GM21390 (cell line): ENCODE measurements around the gene TMEM88.

ENCODE experiments used
- ATAC-seq: cut with Tn5 transposase; IDR thresholded peaks from one replicate; pipeline ENCODE4 v1.9.1; 2021; ENCODE audit not compliant: unreplicated experiment

Gene TMEM88

DNA sequence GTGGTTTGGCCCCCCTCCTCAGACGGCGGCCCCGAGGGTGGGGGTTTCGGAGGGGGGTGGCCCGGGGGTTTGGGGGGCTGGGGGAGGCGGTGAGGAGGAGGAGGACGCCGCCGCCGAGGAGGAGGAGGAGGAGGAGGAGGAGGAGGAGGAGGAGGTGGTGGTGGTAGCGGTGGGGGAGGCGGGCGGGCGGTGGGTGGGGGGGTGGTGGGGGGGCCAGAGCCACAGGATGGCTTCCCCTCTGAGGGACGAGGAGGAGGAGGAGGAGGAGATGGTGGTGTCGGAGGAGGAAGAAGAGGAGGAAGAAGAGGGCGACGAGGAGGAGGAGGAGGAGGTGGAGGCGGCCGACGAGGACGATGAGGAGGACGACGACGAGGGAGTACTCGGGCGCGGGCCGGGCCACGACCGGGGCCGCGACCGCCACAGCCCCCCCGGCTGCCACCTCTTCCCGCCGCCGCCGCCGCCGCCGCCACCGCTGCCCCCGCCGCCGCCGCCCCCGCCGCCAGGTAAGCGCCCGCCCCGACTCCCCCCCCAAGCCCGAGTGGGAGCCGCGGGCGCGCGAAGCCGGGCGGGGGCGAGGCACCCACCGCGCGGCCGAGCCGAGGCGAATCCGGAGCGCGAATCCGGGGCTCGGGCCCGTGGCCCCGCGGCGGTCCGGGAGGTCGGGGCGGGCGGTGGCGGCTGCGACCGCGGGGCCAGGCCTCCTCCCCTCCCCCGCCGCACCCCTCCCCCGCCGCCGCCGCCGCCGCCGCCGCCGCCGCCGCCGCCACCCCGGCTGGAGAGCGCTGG is 29.9 kb downstream of the TMEM88 start:
- ATAC-seq: no peak

DNA sequence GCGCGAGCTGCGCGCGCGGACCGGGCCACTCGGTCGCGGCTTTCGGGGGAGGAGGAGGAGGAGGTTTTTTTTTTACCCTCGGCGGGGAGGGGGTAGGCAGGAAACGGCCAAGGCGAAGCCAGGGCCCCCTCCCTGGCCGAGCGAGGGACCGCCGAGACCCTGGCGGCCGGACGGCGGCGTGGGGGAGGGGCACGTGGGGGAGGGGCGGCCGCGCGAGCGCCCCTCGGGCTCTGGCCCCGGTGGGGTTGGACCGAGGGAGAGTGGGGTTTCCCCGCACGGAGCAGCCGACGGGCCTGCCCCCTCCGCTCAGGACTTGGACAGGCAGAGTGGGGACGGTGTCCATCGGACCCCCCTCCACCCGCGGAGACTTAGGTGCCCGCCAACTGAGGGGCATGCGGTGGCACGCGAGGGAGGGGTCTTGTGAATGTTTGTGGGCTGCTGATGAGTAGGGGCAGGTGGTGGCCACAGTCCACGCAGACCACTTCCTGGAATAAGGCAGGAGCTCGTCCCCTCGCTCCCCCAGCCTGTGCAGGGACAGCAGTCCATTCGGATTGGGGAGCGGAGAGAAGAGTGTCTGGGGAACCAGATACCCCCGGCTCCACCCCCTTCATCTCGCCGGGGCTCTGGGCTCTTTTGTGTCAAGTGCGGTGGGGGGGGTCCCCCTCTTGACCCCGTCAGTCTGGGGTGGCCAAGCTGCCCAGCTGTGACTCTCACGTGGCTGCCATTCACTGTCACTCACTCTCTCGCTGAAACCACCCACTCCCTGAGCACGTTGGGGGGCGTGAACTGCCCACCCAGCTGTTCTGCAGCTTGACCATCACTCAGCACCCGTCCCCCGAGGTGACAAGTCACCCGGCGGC is 30.7 kb downstream of the TMEM88 start:
- no peak for ATAC-seq

- ATAC-seq: no peak
These were observed 31.6 kb downstream of the TMEM88 start for GRCh38 chr17:7886227-7887037.

DNA sequence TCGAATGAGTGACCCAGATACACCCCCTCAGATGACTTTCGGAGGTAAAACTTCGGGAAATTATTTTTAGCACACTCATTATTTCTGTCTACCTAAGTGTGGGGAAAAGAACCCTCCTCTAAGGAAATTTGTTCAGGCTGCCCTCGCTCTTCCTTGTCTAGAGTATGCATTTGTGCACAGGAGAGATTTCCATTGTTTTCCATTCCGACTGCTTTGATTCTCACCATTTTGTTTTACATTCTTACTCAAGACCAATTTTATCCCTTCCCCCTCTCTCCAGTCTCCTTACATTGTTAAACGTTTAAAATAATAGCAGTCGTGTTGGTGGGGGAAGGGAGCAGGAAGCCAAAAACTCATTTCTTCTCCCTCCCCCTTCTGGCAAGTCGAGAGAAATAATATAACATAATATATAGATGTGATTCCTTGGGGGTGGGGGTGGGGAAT is 32.2 kb downstream of the TMEM88 start:
- no peak for ATAC-seq

- ATAC-seq: peak; percentile 65
These were observed 32.8 kb downstream of the TMEM88 start for GRCh38 chr17:7887482-7888183.

DNA sequence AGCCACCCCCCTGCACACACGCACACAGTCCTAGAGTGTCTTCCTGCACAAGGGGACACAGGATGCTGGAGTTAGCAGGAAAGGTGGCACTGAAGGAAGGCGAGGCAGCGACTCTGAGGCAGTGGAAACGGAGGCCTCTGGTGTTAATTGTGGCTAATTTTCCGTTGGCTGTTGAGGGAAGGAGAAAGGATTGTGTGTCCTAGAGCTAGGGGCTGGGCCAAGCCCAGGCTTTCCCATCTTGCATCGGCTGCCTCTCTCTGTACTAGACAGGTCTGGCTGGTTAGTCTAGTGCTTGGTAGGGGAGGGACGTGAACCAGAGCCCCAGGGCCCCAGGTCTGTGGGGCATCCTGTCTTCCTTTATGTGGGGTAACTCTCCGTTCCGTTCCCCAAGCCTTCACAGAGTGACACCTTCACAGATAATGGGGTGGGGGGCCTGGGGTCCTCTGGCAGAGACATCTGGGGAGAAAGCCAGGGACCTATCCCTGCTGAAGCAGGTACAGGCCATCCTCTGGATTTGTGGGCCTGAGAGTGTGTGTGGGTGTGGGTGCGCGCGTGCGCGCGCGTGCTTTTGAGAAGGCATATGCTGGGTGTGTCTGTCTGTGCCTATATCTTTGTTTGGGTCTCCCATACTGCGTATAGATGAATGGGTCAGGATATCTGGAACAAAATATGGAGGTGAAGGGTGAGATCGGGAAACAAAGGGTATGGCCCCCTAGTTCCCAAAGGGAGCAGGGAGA is 33.5 kb downstream of the TMEM88 start, which contains the start of gene CHD3:
Gene CHD3 (plus strand): TSS at position 606 of the 737 bp plus-strand sequence. CDS start 212 bp downstream, outside the sequence.
- ATAC-seq: no peak

DNA sequence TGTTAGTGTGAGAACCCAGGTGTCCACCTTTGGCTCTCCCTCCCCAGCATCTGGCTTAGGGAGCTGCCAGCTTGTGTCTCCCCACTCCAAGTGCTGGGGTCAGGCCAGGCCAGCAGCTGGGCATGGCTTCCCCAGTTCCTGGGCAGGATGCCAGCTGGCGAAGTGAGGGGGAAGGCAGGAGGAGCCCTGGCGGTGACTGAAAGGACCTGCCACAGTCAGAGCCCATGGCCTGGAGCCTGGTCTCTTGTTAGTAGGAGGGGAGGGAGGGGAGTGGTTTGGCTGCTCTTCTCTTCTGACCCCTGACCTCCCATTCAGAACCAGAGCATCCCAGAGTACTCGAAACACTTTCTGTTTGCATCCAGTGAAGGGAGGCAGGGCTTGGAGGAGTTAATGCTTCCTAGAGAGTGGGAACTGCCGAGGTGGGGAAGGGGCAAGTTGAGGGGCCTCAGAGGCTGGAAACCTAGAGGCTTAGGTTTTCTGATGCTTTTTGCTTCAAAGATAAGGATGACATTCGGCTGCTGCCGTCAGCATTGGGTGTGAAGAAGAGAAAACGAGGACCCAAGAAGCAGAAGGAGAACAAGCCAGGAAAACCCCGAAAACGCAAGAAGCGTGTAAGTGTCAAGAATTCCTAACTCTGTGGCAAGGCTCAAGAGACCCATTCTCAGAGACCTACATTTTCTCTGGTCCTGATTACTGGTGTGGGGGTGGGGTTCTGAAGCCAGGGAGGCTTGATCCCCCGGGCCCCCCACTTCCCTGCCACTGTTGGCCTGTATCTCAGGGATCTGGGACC is 34.5 kb downstream of the TMEM88 start:
- no peak for ATAC-seq

- ATAC-seq: no peak
These were observed 38.5 kb downstream of the TMEM88 start for GRCh38 chr17:7893187-7893880.

- no peak for ATAC-seq
These were observed 39.4 kb downstream of the TMEM88 start for GRCh38 chr17:7894226-7894625.

DNA sequence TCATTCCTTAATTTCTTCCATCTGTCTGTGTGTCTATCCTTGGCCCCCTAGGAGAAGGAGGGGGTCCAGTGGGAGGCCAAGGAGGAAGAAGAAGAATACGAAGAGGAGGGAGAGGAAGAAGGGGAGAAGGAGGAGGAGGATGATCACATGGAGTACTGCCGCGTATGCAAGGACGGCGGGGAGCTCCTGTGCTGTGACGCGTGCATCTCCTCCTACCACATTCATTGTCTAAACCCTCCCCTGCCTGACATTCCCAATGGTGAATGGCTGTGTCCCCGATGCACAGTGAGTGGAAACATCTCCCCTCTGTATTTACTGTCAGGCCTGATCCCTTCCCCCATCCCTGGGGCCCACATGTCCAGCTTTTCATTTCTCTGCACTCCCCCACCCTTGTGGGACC is 40.0 kb downstream of the TMEM88 start:
- no peak for ATAC-seq

- ATAC-seq: no peak
These were observed 42.2 kb downstream of the TMEM88 start for GRCh38 chr17:7897090-7897489.

DNA sequence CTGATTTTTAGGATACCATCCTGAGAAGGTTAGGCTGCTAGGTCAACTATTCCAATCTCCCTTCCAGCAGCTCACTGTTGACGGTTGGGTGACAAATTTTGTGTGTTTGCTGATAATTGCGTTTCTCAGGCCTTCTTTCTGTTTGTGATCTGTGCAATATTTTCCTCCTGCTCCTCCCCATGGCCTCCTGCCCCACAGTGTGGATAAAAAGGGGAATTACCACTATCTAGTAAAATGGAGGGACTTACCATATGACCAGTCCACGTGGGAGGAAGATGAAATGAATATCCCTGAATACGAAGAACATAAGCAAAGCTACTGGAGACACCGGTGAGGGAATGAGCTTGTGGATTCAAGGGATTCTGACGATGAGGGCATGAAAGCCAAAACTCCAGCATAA is 42.9 kb downstream of the TMEM88 start:
- no peak for ATAC-seq

DNA sequence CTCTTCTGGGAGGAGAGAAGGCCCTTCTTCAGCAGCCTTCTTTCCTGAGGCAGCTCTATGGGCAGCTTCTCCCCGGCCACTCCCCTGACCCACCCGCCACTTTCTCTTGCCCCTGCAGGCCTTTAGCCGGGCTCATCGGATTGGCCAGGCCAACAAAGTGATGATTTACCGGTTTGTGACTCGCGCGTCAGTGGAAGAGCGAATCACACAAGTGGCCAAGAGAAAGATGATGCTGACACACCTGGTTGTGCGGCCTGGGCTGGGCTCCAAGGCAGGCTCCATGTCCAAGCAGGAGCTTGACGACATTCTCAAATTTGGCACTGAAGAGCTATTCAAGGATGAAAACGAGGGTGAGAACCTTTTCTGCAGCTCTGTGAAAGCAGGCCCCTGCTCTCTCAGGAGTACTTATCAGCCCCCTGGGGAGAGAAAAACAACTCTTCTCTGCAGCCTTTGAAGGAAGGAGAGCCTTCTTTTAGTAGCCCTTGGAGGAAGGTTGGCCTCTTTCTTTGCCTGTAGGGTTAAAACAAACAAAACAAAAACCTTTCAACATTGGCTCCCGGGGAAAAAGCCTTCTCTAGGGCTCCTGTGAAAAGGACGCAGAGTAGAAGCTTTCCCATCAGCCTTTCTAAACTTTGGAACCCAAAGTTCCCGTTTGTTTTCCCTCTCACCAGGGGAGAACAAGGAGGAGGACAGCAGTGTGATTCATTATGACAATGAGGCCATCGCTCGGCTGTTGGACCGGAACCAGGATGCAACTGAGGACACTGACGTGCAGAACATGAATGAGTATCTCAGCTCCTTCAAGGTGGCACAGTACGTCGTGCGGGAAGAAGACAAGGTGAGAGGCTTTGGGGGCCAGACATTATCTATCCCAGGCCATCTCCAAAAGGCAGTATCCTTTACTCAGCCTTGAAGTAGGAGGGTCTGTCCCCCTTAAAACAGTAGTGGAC is 48.6 kb downstream of the TMEM88 start:
- ATAC-seq: no peak
